Thyroid gland (tissue), 4 donors: ENCODE measurements around the gene CDH4. TPM values are rescaled to one million over a fixed set of nuclear protein-coding genes. Genes with fewer than 3 reads are reported as not detected.
A peak's percentile ranks its signal among the peaks of the same experiment; 100 is the strongest.

Source experiments
- DNase-seq, 2 donors: peaks; one replicate each; pipeline ENCODE4 v3.0.0-alpha.2; 2019
- H3K27ac ChIP-seq, 3 donors: fragments of 200-600 bp; sonication (generic); 1 replicate in 2 of 3; 2 replicates in 1 of 3; pipeline ENCODE4 v1.5.1; 2016 to 2019; ENCODE audit warnings: mild to moderate bottlenecking in 1 of 3, moderate library complexity in 1 of 3
- H3K27me3 ChIP-seq: fragments of 200-600 bp; sonication (generic); one replicate; pipeline ENCODE4 v1.5.1; 2019
- H3K36me3 ChIP-seq, 2 donors: fragments of 200-600 bp; sonication (generic); one replicate each; pipeline ENCODE4 v1.5.1; 2016 to 2019
- H3K4me1 ChIP-seq, 2 donors: fragments of 200-600 bp; sonication (generic); one replicate each; pipeline ENCODE4 v1.5.1; 2017 to 2019
- H3K4me3 ChIP-seq, 3 donors: fragments of 200-600 bp; sonication (generic); replicated peaks in 1 of 3; 1 replicate in 2 of 3; 2 replicates in 1 of 3; pipeline ENCODE4 v1.5.1; 2016; ENCODE audit warnings: mild to moderate bottlenecking in 1 of 3
- H3K9me3 ChIP-seq: fragments of 200-600 bp; sonication (generic); one replicate; pipeline ENCODE4 v1.5.1; 2017
- CTCF ChIP-seq, 6 experiments: fragments of 200-600 bp in 3 of 6; fragments of 450-650 bp in 3 of 6; sonication (generic) in 3 of 6; IDR thresholded peaks; one replicate each; pipeline ENCODE4 v1.5.1; 2016 to 2019; ENCODE audit warnings: antibody characterized with exemption in 6 of 6, mild to moderate bottlenecking in 2 of 6, inconsistent platforms in 1 of 6, moderate library complexity in 1 of 6
- POLR2A ChIP-seq, 2 donors: fragments of 450-650 bp; IDR thresholded peaks; one replicate each; pipeline ENCODE4 v1.6.1; 2017; ENCODE audit warnings: antibody characterized with exemption in 2 of 2, mild to moderate bottlenecking in 2 of 2, moderate library complexity in 1 of 2
- WGBS, 2 donors: methylation state at CpG; one replicate each; pipeline ENCODE4 v1.1.5; 2017; 5-methylcytosine and 5-hydroxymethylcytosine counted together
- intact Hi-C: fragments of 100-400 bp; cut with DNase I; formaldehyde crosslinking; loops from one replicate; pipeline ENCODE4 v1.15.1; 2023
- total RNA-seq, 4 donors: library from RNA; depleted of rRNA; stranded (reverse); fragments of >200 nt; gene quantifications; one replicate each; pipeline ENCODE4 v1.2.3, GENCODE V29; 2016

Gene CDH4
- total RNA-seq, 4 donors from 2014 or later: 0.22 to 0.29 (median 0.29) TPM; not detected in 1

- TF ChIP-seq POLR2A (IDR thresholded peaks at IDR 0.05) (no peak), CTCF (IDR thresholded peaks at IDR 0.05) (no peak)
- 89 to 92% methylated on average over 10 of the region's 10 CpGs for WGBS, 2 donors
- H3K27ac ChIP-seq: no peak overlapping the region
- intact Hi-C loops: no loop called here
- H3K4me1 ChIP-seq: no peaks in the 10 kb centered on the region
- no peak overlapping the region for H3K4me3 ChIP-seq
- no peaks in the 10 kb centered on the region for H3K9me3 ChIP-seq
- no peaks in the 10 kb centered on the region for H3K36me3 ChIP-seq
- DNase-seq: no peak
- no peaks in the 10 kb centered on the region for H3K27me3 ChIP-seq
Observed at GRCh38 chr20:61561111-61561830, 309.2 kb downstream of the CDH4 start.

GRCh38 chr20:61562491-61562890 lies 310.4 kb downstream of the CDH4 start:
- intact Hi-C loops: no loop called here
- Histone ChIP-seq H3K27ac (no peak overlapping the region), H3K27me3 (no peaks in the 10 kb centered on the region), H3K4me3 (no peak overlapping the region), H3K4me1 (no peaks in the 10 kb centered on the region), H3K36me3 (no peaks in the 10 kb centered on the region), H3K9me3 (no peaks in the 10 kb centered on the region)
- 76 to 82% methylated on average over 8 of the region's 8 CpGs for WGBS, 2 donors
- TF ChIP-seq POLR2A (IDR thresholded peaks at IDR 0.05) (no peak), CTCF (IDR thresholded peaks at IDR 0.05) (no peak)
- no peak for DNase-seq

DNA sequence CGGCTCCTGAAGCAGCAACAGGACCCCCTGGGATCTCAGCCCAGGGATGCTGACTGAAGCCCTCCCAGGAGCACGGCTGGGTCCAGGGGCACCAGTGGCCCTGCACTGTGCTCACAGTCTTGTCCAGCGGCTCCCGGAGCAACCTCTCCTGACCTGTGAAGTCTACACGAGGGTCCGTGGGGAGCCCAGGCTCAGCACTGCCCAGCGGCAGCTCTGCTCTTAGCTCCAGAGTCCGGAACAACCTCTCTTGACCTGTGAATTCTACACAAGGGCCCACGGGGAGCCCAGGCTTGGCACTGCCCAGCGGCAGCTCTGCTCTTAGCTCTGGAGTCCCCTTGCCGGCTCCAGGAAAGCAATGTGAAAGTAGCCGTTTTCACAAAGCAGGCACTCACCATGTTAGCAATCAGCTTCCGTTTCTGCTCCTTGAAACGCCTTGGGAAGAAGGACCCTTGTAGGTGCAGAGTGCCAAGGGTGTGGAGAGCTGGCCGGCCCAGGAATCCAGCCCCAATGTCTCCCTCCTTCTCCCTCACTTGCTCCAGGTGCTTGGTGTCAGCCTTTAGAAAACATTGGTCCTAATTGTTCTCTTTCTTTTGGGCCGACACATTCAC lies 310.9 kb downstream of the CDH4 start:
- Histone ChIP-seq H3K9me3 (no peaks in the 10 kb centered on the region), H3K36me3 (no peaks in the 10 kb centered on the region), H3K4me1 (no peaks in the 10 kb centered on the region), H3K27ac (no peak overlapping the region), H3K4me3 (no peak overlapping the region), H3K27me3 (no peaks in the 10 kb centered on the region)
- DNase-seq: peak; percentile 53 to 71
- WGBS, 2 donors: 38 to 44% methylated on average over 12 to 16 of the region's 16 CpGs
- no peak for TF ChIP-seq POLR2A (IDR thresholded peaks at IDR 0.05)
- TF ChIP-seq CTCF (IDR thresholded peaks at IDR 0.05): no peak
- intact Hi-C loops: no loop called here

DNA sequence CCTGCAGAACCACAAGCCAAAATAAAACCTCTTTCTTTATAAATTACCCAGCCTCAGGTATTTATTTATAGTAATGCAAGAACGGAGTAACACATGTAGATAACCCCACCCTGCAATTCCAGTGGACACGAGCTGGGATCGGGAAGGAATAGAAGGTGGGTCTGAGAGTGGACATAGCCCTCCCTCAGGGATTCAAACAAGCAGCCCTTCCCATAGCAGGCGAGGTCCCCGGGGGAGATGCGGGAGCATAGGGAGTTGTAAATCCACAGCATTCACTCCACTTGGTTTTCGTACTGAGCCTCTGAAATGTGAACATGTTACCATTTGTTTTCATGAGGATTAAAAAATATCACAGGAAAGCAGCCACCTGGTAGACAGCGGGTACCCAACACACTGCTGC lies 312.6 kb downstream of the CDH4 start:
- peaks cover 0 to 4% of the 10 kb centered on the region in 2 donors for H3K4me1 ChIP-seq
- H3K9me3 ChIP-seq: no peaks in the 10 kb centered on the region
- no peaks in the 10 kb centered on the region for H3K27me3 ChIP-seq
- no peak for TF ChIP-seq POLR2A (IDR thresholded peaks at IDR 0.05)
- no peak for TF ChIP-seq CTCF (IDR thresholded peaks at IDR 0.05)
- H3K27ac ChIP-seq: no peak overlapping the region
- H3K4me3 ChIP-seq: no peak overlapping the region
- WGBS, 2 donors: 90% methylated on average over 8 of the region's 8 CpGs
- intact Hi-C loops: no loop called here
- no peak for DNase-seq
- H3K36me3 ChIP-seq: no peaks in the 10 kb centered on the region

GRCh38 chr20:61565791-61566190 lies 313.7 kb downstream of the CDH4 start:
- 84 to 94% methylated on average over 11 to 12 of the region's 12 CpGs for WGBS, 2 donors
- TF ChIP-seq POLR2A (IDR thresholded peaks at IDR 0.05) (no peak), CTCF (IDR thresholded peaks at IDR 0.05) (no peak)

More at GRCh38 chr20:61565791-61566190, 313.7 kb downstream of the CDH4 start:
- intact Hi-C loops: no loop called here
- Histone ChIP-seq H3K27ac (no peak overlapping the region), H3K27me3 (no peaks in the 10 kb centered on the region), H3K4me1 (peaks cover 0 to 13% of the 10 kb centered on the region in 2 donors), H3K36me3 (no peaks in the 10 kb centered on the region), H3K9me3 (no peaks in the 10 kb centered on the region), H3K4me3 (no peak overlapping the region)
- DNase-seq: no peak
